ENCODE results near the gene TPRA1.
"Not testable (repeated sequence)": the region's sequence is repeated elsewhere in the genome, so short reads cannot be mapped to it uniquely, and the experiment has no call there.

TPRA1 gene

GRCh38 chr3:127616836-127617605, 26.5 kb upstream of the TPRA1 start:
- no peak for DNase-seq (ENCODE audit: low read depth in 2 of 2)

GRCh38 chr3:127615631-127616305, 25.2 kb upstream of the TPRA1 start:
- DNase-seq (ENCODE audit: low read depth in 2 of 2), result no peak

DNA sequence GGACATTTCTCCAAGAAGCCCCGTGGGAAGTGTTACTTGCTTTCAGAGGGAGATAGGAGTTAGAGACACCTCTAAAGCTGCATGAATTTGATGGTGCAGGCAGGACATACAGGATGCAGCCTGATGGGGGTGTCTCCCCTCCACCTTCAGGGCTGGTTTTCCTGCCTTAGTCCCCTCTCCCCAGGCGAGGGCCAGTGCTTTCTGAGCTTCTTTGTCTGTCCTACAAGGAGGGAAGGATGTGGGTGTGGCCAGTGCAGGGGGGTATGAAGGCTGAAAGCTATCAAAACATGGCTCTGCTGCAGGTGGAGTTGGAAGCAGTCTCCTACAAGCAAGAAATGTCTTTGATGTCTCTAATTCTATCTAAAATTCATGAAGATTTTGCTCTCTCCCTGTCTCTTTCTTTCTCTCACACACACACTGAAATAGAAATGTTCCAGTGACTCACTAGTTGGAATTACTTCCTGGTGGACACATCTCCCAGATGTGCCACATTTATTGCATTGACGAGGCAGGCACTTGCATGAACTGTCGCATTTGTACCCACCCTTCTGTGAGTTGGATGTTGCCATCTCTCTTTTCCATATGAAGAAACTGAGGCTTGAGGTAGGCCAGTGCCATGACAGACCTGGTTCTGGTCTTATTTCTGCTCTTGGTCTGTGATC, 24.5 kb upstream of the TPRA1 start:
- DNase-seq (ENCODE audit: low read depth in 2 of 2), result no peak

GRCh38 chr3:127613406-127613805, 22.9 kb upstream of the TPRA1 start:
- DNase-seq (ENCODE audit: low read depth in 2 of 2), result no peak

GRCh38 chr3:127612966-127613365, 22.4 kb upstream of the TPRA1 start:
- no peak for DNase-seq (ENCODE audit: low read depth in 2 of 2)

DNA sequence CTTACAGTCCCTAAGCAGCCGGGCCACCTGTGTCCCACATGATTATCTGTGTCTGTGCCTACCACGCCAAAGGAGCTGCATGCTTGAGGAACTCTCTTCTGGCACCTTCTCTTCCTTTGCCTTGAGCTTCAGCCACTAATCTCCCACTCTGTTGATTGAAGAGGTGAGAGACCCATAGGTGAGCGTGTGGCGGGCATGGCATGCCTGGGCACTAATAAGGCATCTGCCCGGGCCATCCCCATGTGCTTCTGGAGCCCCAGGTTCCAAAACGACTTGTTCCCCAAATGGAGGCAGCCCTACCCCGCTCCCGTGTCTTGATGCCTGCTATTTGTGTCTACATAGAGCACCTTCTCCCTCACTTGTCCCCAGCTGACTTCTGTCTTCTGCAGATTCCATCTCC, 20.7 kb upstream of the TPRA1 start:
- DNase-seq (ENCODE audit: low read depth in 2 of 2), result no peak

DNA sequence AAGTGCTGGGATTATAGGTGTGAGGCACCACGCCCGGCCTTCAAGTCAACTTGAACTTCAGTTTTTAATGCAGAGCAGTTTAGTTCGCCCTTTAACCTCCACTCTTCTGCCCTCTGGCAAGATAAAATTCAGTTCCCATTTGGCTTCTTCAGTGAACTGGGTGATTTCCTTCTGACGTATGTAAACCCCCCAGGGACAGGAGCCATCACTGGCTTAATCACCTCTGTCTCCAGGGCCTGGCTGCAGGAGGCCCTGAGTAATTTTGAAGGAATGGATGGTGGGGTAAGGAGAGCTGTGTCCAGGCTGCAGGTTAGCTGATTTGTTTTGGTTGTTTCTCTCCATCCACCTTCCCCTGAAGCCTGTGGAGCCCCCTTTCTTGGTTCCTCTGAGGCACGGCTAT, 19.6 kb upstream of the TPRA1 start:
- no peak for DNase-seq (ENCODE audit: low read depth in 2 of 2)

DNA sequence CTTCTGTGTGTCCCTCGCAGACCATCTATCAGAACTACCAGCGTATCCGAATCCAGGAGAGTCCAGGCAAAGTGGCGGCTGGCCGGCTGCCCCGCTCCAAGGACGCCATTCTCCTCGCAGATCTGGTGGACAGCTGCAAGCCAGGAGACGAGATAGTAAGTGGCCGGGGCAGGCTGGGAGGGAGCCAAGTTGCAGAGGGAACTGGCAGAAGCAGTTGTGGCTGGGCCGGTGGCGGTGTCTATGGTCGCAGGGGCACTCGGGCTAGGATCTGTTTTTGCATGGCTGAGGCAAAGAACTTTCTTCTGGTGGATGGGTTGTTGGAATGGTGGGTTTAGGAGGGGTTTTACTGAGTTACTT, 17.8 kb upstream of the TPRA1 start:
- no peak for DNase-seq (ENCODE audit: low read depth in 2 of 2)

DNA sequence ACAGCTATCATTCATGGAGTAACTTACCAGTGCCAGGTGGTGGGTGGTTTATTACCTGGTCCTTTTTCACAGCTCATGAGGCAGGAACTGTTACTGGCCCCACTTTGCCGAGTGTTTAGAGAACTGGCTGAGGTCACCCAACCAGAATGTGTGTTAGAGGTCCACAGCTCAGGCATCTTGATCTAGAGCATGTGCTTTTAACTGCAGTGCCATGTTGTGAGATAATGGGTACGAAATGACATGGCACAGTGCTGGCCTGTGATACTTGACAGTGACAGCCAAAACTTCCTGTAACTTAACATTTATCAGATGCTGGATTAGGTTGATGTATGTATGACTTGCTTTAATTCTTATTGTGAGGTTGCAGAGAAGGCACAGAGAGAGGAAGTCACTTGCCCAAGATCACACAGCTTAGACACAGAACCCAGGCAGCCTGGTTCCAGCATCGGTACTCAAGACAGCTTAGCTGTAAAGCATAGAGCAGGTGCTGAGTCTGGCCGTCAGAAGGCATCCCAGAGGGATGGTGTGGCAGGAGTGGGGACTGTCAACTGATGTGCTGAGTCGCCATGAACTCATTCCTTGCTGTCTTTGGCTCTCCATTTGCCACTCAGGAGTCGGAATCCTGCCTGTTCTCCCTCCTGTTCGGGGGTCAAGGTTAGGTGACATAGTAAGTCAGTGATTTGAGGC, 17.3 kb upstream of the TPRA1 start:
- DNase-seq (ENCODE audit: low read depth in 2 of 2), result no peak

DNA sequence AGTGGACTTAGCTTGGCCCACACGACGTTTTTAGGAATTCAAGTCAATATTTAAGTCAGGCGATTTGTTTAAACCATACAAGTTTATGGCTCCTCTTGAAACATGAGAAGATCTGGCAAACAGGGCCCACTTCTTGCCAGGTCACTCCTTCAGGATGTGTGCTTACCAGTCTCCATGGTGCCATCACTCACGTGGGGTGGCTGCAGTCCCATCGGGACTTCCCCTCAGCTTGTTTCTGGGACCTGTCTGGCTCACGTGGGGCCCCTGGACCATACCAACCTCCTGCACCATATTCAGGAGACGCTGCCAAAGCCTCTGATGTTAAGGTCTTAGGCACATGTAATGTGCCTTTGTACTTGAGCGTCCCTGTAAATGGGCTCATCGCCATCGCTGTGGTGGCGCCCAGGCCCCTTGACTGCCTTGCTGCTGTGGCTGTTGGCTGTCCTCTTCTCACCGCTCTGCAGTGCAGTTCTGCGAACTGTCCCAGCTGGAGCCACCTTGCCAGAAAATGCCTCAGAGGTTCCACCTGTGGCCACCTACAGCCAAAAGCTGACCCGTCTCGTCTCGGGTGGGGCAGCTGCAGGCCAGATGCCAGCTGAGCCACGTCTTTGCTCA, 16.6 kb upstream of the TPRA1 start:
- DNase-seq (ENCODE audit: low read depth in 2 of 2), result no peak

GRCh38 chr3:127606086-127606805, 15.7 kb upstream of the TPRA1 start:
- no peak for DNase-seq (ENCODE audit: low read depth in 2 of 2)

- not testable (repeated sequence) for DNase-seq (ENCODE audit: low read depth in 2 of 2)
These were observed 15.0 kb upstream of the TPRA1 start for GRCh38 chr3:127605547-127605946.

DNA sequence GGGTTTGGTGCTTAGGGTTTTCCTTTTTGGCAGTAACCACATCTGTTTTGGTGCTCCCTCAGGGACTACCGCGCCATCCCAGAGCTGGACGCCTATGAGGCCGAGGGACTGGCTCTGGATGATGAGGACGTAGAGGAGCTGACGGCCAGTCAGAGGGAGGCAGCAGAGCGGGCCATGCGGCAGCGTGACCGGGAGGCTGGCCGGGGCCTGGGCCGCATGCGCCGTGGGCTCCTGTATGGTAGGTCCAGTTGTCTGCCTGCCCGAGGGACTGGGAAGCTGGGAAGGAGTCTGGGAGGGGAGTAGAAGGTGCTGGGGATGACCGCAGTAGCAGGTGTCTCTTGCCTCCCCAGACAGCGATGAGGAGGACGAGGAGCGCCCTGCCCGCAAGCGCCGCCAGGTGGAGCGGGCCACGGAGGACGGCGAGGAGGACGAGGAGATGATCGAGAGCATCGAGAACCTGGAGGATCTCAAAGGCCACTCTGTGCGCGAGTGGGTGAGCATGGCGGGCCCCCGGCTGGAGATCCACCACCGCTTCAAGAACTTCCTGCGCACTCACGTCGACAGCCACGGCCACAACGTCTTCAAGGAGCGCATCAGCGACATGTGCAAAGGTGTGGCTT, 14.1 kb upstream of the TPRA1 start:
- no peak for DNase-seq (ENCODE audit: low read depth in 2 of 2)

DNA sequence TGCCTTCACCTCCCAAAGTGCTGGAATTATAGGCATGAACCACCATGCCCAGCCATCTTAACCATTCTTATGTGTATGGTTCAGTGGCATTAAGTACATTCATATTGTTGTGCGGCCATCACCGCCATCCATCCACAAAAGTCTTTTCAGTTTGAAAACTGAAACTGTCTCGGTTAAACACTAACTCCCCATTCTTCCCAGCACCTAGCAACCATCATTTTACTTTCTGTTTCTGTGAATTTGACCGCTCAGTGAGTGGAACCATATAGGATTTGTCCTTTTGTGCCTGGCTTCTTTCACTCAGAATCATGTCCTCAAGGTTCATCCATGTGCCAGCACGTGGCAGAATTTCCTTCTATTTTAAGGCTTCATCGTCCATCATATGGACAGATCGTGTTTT, 13.5 kb upstream of the TPRA1 start:
- no peak for DNase-seq (ENCODE audit: low read depth in 2 of 2)

DNA sequence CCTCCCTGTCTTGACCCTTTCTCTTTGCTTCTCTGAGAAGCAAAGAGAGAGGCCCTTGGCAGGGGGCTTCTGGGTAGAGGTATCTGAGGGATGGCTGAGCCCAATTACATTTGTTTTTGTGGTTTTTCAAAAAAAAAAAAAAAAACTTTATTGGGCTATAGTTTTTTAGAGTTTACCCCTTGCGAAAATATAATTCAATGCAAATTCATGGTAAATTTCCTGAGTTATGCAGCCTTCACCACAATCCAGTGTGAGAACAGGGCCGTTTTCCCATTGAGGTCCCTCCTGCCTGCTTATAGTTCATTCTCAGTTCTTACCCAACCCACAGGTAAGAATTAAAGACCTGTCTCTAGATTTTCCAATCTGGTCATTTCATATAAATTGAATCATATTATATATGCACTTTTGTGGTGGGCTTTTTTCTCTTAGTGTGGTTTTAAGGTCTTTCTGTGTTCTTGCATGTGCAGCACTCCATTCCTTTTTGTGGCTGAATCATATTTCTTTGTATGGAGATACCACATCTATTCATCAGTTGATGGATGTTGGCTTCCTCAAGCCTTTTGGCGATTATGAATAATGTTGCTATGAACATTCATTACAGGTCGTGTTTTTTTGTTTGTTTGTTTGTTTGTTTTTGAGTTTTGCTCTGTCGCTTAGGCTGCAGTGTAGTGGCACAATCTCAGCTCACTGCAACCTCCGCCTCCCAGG, 10.4 kb upstream of the TPRA1 start:
- DNase-seq (ENCODE audit: low read depth in 2 of 2), result no peak

- DNase-seq (ENCODE audit: low read depth in 2 of 2), result no peak
These were observed 8.5 kb upstream of the TPRA1 start for GRCh38 chr3:127598841-127599570.

DNA sequence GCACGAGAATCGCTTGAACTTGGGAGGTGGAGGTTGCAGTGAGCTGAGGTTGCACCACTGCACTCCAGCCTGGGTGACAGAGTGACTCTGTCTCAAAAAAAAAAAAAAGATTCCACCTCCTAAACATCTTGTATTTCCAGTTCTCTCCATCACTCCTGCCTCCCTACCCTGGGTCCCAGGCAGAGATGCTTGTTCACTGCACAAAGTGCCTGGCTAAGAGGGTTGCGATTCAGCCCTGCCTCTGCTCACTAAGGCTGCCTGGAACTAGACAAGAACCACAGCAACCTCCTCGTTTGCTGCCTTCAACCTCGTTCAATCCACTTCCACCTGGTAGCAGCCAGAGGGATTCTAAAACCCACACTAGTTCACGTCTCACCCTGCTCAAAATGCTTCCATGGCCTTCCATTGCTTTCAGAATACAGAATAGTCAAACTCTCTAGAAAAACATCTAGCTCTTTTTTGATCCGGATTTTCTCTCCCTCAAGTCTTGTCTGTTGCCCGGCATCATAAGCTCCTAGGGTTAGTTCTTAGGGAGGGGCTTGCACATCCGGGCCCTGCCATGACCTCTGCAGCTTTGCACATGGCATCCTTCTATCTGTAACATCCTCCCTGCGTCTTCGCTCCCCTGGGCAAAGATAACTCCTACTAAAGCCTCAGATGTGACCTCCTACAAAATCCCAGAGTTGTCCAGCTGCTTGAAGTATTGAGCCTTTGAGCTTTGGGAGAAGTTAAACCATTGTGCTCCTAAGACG, 6.7 kb upstream of the TPRA1 start:
- no peak for DNase-seq (ENCODE audit: low read depth in 2 of 2)

GRCh38 chr3:127595303-127595702, 4.8 kb upstream of the TPRA1 start:
- DNase-seq (ENCODE audit: low read depth in 2 of 2), result no peak

GRCh38 chr3:127593178-127593577, 2.6 kb upstream of the TPRA1 start:
- DNase-seq (ENCODE audit: low read depth in 2 of 2), result no peak
